ENCODE data around the gene RBM42.

The RBM42 gene

GRCh38 chr19:35636651-35637050, 7.8 kb downstream of the RBM42 start:
- no peak overlapping the region for H3K4me3 ChIP-seq (ENCODE audit: low read depth, low read length)
- no peak for TF ChIP-seq CTCF (IDR thresholded peaks at IDR 0.05; ENCODE audit: low read depth, low read length, missing control alignments)
- no peak for DNase-seq (ENCODE audit: low read depth)

- H3K4me3 ChIP-seq (ENCODE audit: low read depth, low read length) = no peak overlapping the region
- no peak for TF ChIP-seq CTCF (IDR thresholded peaks at IDR 0.05; ENCODE audit: low read depth, low read length, missing control alignments)
- no peak for DNase-seq (ENCODE audit: low read depth)
Measured at GRCh38 chr19:35637165-35637564, 8.3 kb downstream of the RBM42 start.

- TF ChIP-seq CTCF (IDR thresholded peaks at IDR 0.05; ENCODE audit: low read depth, low read length, missing control alignments) = no peak
- no peak for DNase-seq (ENCODE audit: low read depth)
- no peak overlapping the region for H3K4me3 ChIP-seq (ENCODE audit: low read depth, low read length)
Measured at GRCh38 chr19:35639321-35639639, 10.4 kb downstream of the RBM42 start.

- H3K4me3 ChIP-seq (ENCODE audit: low read depth, low read length) = no peak overlapping the region
- no peak for DNase-seq (ENCODE audit: low read depth)
Measured at GRCh38 chr19:35639863-35640262, 11.0 kb downstream of the RBM42 start.

GRCh38 chr19:35641515-35642151, 12.8 kb downstream of the RBM42 start, which contains the start of gene ETV2:
ETV2 (plus strand) TSS chr19:35641745; CDS start chr19:35642461, 716 bp downstream.
- DNase-seq (ENCODE audit: low read depth) = no peak
- TF ChIP-seq CTCF (IDR thresholded peaks at IDR 0.05; ENCODE audit: low read depth, low read length, missing control alignments) = no peak
- H3K4me3 ChIP-seq (ENCODE audit: low read depth, low read length) = peak within 1 kb of the TSS; percentile 31

More at GRCh38 chr19:35639863-35640262, 11.0 kb downstream of the RBM42 start:
- TF ChIP-seq CTCF (IDR thresholded peaks at IDR 0.05; ENCODE audit: low read depth, low read length, missing control alignments) = no peak

- TF ChIP-seq CTCF (IDR thresholded peaks at IDR 0.05; ENCODE audit: low read depth, low read length, missing control alignments) = no peak
- no peak overlapping the region; the same call in 1 of the 2 replicates for H3K4me3 ChIP-seq (ENCODE audit: low read depth, low read length)
- no peak for DNase-seq (ENCODE audit: low read depth)
Measured at GRCh38 chr19:35642312-35642711, 13.5 kb downstream of the RBM42 start.

- TF ChIP-seq CTCF (IDR thresholded peaks at IDR 0.05; ENCODE audit: low read depth, low read length, missing control alignments) = no peak
- peak overlapping the region; percentile 52 for H3K4me3 ChIP-seq (ENCODE audit: low read depth, low read length)
- DNase-seq (ENCODE audit: low read depth) = no peak
Measured at GRCh38 chr19:35642798-35643254, 14.0 kb downstream of the RBM42 start.
